Loucy (cell line): ENCODE data around the gene TRABD2B.

ENCODE experiments used
- CTCF ChIP-seq: fragments of 200-600 bp; sonication (generic); conservative IDR thresholded peaks from 2 replicates; pipeline ENCODE4 v1.5.1; 2014; ENCODE audit warnings: mild to moderate bottlenecking, antibody characterized with exemption, low read length
- EZH2phosphoT487 ChIP-seq: fragments of 200-600 bp; IDR thresholded peaks from 2 replicates; pipeline ENCODE4 v1.6.1; 2018; ENCODE audit warnings: antibody characterized with exemption, mild to moderate bottlenecking, moderate library complexity, borderline replicate concordance

GRCh38 chr1:47843059-47843458 lies 154.1 kb downstream of the TRABD2B start:
- TF ChIP-seq CTCF (no peak), EZH2phosphoT487 (no peak)
